Tibial nerve (tissue), 4 donors: ENCODE measurements around the gene IKZF1.
A peak's percentile ranks its signal among the peaks of the same experiment; 100 is the strongest.

ENCODE experiments used
- EP300 ChIP-seq, 2 donors: sonication (generic); formaldehyde crosslinking; IDR thresholded peaks; one replicate each; pipeline ENCODE4 v1.6.1; 2017; ENCODE audit warnings: antibody characterized with exemption in 2 of 2, mild to moderate bottlenecking in 1 of 2
- POLR2A ChIP-seq, 2 donors: fragments of 450-650 bp; IDR thresholded peaks; one replicate each; pipeline ENCODE4 v1.6.1; 2017; ENCODE audit warnings: antibody characterized with exemption in 2 of 2, mild to moderate bottlenecking in 2 of 2, moderate library complexity in 2 of 2
- TF ChIP-seq, protein P1 (sequence below), 5 experiments: fragments of 200-600 bp in 3 of 5; fragments of 450-650 bp in 2 of 5; sonication (generic) in 3 of 5; IDR thresholded peaks; one replicate each; pipeline ENCODE4 v1.5.1; 2016 to 2019; ENCODE audit warnings: antibody characterized with exemption in 5 of 5, mild to moderate bottlenecking in 3 of 5, moderate library complexity in 2 of 5

DNA sequence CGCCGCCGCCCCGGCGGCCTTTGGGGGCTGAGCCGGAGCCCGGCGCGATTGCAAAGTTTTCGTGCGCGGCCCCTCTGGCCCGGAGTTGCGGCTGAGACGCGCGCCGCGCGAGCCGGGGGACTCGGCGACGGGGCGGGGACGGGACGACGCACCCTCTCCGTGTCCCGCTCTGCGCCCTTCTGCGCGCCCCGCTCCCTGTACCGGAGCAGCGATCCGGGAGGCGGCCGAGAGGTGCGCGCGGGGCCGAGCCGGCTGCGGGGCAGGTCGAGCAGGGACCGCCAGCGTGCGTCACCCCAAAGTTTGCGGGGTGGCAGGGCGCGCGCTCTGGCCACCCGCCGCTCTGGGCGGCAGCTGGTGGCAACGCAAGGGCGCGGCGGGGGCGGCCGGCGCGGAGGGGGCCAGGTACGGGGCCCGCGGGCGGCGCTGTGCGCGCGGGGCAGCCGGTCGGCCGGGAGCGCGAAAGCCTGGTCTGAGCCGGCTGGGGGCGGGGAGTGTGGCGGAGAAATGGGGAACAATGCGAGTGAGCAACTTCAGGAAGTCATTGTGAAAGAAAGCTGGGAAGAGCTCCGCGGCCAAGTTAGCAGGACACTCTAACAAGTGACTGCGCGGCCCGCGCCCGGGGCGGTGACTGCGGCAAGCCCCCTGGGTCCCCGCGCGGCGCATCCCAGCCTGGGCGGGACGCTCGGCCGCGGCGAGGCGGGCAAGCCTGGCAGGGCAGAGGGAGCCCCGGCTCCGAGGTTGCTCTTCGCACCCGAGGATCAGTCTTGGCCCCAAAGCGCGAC is at the start of gene IKZF1:
- TF ChIP-seq, protein P1, sequence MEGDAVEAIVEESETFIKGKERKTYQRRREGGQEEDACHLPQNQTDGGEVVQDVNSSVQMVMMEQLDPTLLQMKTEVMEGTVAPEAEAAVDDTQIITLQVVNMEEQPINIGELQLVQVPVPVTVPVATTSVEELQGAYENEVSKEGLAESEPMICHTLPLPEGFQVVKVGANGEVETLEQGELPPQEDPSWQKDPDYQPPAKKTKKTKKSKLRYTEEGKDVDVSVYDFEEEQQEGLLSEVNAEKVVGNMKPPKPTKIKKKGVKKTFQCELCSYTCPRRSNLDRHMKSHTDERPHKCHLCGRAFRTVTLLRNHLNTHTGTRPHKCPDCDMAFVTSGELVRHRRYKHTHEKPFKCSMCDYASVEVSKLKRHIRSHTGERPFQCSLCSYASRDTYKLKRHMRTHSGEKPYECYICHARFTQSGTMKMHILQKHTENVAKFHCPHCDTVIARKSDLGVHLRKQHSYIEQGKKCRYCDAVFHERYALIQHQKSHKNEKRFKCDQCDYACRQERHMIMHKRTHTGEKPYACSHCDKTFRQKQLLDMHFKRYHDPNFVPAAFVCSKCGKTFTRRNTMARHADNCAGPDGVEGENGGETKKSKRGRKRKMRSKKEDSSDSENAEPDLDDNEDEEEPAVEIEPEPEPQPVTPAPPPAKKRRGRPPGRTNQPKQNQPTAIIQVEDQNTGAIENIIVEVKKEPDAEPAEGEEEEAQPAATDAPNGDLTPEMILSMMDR (IDR thresholded peaks at IDR 0.05), result no peak
- peak in 1 of 2 donors; percentile 25 for TF ChIP-seq POLR2A (IDR thresholded peaks at IDR 0.05)
- peak in 1 of 2 donors; percentile 25 for TF ChIP-seq EP300 (IDR thresholded peaks at IDR 0.05)
